HUES64 (cell line): ENCODE measurements around the gene ISCA1.

ENCODE experiments used
- H3K27ac ChIP-seq: 2 replicates; pipeline ENCODE4 v1.7.0; 2013; ENCODE audit warnings: low read depth, low read length, inconsistent platforms
- H3K27me3 ChIP-seq: 2 replicates; pipeline ENCODE4 v1.6.1; 2013; ENCODE audit warnings: mild to moderate bottlenecking, low read length; ENCODE audit not compliant: insufficient read depth
- H3K36me3 ChIP-seq: 2 replicates; pipeline ENCODE4 v1.6.1; 2013; ENCODE audit warnings: mild to moderate bottlenecking, low read length; ENCODE audit not compliant: insufficient read depth
- H3K4me1 ChIP-seq: 2 replicates; pipeline ENCODE4 v1.6.1; 2013; ENCODE audit warnings: mild to moderate bottlenecking, low read length, moderate library complexity; ENCODE audit not compliant: insufficient read depth
- H3K4me3 ChIP-seq: 2 replicates; pipeline ENCODE4 v1.5.1; 2013; ENCODE audit warnings: mild to moderate bottlenecking, low read length, moderate library complexity
- H3K9ac ChIP-seq: 2 replicates; pipeline ENCODE4 v1.6.1; 2013; ENCODE audit warnings: mild to moderate bottlenecking, low read depth, low read length
- H3K9me3 ChIP-seq: 2 replicates; pipeline ENCODE4 v1.6.1; 2013; ENCODE audit warnings: low read depth, low read length; ENCODE audit not compliant: insufficient read depth
- WGBS: fragments of 150-250, 120-280 bp; methylation state at CpG from one replicate; pipeline ENCODE4 v1.1.7; 2013; ENCODE audit warnings: missing lambda C conversion rate; 5-methylcytosine and 5-hydroxymethylcytosine counted together

ISCA1 gene

DNA sequence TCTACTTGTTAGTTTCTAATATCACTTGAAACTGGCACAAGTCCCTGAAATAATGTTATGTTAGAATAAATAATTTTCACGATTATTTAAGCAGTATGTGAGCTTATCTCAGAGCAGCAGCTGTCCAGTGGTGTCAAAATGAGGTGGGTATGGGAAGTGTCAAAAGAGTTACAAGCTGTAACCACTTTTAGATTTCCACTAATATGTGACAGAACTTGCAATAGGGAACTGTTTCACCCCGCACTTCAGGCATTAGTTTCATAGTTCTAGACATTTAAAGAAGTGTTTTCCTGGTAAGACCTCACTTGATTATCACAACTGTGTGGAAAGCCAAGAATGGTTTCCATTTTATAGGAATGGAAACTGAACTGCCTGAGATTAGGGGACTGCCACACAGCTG is 2.9 kb upstream of the ISCA1 start:
- H3K4me1 ChIP-seq = peaks cover 38% of the 10 kb centered on the region
- H3K36me3 ChIP-seq = no peaks in the 10 kb centered on the region
- no peak overlapping the region for H3K4me3 ChIP-seq
- peaks cover 3% of the 10 kb centered on the region; the same call in 1 of the 2 replicates for H3K27me3 ChIP-seq
- H3K9me3 ChIP-seq = no peaks in the 10 kb centered on the region
- 100% methylated on average over 2 of the region's 2 CpGs for WGBS
- no peak overlapping the region for H3K9ac ChIP-seq
- no peak overlapping the region for H3K27ac ChIP-seq

DNA sequence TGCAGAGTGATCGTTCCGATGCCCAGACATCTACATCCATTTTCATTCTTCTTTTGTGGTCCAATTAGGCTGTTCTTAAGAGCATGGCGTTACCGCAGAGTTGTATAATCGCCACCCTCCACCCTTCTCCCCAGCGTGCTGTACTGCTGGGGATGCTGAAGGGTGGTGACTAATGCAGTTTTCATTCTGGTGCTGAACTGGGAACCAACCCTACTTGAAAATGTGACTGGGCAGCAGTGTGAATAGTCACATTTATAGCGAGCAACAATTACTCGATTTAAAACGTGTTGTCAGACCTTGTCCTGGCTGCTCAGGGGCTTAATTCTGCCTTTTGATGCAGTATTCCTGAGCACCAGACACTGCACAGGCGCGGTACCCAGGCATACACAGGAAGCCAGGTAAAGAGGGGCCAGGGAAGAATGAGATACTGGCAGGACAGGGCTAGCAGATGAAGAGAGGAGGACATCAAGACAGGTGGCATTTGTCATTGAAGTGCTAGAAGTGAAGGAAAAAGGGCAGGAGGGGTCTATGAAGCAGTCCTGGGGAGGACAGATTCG is 719 bp upstream of the ISCA1 start:
- peaks cover 25% of the 10 kb centered on the region for H3K4me1 ChIP-seq
- no peaks in the 10 kb centered on the region for H3K9me3 ChIP-seq
- H3K4me3 ChIP-seq = peak overlapping the region; percentile 95
- H3K27ac ChIP-seq = peak overlapping the region; percentile 1; the same call in 1 of the 2 replicates
- peaks cover 21% of the 10 kb centered on the region for H3K36me3 ChIP-seq
- H3K9ac ChIP-seq = peak overlapping the region; percentile 70
- peaks cover 3% of the 10 kb centered on the region; the same call in 1 of the 2 replicates for H3K27me3 ChIP-seq
- WGBS = 33% methylated on average over 12 of the region's 12 CpGs

DNA sequence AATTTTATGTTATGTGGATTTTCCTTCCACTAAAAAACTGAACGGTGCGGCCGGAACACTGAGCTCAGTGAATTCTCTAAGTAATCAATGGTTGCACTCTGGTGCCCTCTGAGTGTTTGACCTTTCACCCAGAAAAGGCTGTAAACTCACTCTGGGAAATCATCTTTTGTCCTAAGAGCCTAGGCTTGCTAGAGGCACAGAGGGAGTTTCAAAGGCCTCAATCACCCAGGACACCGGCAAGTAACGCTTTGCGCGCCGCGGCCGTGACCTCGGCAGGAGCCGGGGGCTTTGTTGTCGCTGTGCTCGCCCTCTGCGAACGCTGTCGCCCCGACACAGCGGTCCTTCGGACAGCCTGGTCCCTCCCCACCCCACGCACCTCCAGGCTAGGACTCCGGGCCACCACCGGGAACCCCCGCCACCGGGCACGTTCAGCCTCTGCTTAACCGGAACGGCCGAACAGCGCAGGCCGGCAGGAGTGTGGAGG is 703 bp downstream of the ISCA1 start:
- WGBS = under 1% methylated on average over 31 of the region's 31 CpGs
- Histone ChIP-seq H3K27me3 (peaks cover 3% of the 10 kb centered on the region; the same call in 1 of the 2 replicates), H3K27ac (peak overlapping the region; percentile 98), H3K9ac (peak overlapping the region; percentile 96), H3K4me3 (peak overlapping the region; percentile 95), H3K4me1 (peaks cover 15% of the 10 kb centered on the region), H3K9me3 (no peaks in the 10 kb centered on the region), H3K36me3 (peaks cover 22% of the 10 kb centered on the region)

DNA sequence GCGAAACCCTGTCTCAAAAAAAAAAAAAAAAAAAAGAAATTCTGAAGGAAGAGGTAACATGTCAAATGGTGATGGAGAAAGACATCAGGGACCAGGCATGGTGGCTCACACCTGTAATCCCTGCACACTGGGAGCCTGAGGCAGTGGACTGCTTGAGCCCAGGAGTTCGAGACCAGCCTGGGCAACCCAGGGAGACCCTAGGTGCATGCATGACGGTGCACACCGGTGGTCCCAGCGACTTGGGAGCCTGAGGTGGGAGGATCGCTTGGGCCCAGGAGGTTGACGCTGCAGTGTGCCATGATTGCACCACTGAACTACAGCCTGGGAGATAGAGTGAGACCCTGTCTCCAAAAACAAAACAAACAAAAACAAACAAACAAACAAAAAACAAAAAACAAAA is 1.8 kb downstream of the ISCA1 start:
- H3K9me3 ChIP-seq = no peaks in the 10 kb centered on the region
- H3K4me3 ChIP-seq = peak overlapping the region; percentile 95
- peaks cover 13% of the 10 kb centered on the region; the same call in 1 of the 2 replicates for H3K4me1 ChIP-seq
- H3K27ac ChIP-seq = no peak overlapping the region
- WGBS = 89% methylated on average over 7 of the region's 7 CpGs
- peaks cover 3% of the 10 kb centered on the region; the same call in 1 of the 2 replicates for H3K27me3 ChIP-seq
- H3K36me3 ChIP-seq = peaks cover 22% of the 10 kb centered on the region
- H3K9ac ChIP-seq = no peak overlapping the region

DNA sequence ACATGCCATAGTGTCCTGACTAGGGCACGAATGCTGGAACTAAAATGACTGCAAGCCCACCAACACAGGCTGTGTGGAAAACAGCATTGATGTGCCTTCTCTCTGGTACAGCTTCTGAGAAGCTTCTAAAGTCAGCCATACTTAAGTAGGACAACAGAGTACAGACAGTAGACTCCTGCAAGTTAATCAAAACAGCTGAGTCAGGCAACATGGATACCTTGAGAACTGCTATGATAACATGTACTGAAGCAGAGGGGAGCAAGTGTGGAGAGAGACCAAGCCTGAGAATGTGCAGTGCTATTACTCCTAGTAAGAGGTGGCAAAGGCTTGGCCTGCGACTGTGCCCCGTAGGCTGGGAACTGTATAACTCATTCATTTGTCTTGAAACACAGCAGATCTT is 2.5 kb downstream of the ISCA1 start:
- Histone ChIP-seq H3K9ac (no peak overlapping the region), H3K9me3 (no peaks in the 10 kb centered on the region), H3K4me1 (peaks cover 13% of the 10 kb centered on the region; the same call in 1 of the 2 replicates), H3K4me3 (no peak overlapping the region), H3K36me3 (peaks cover 22% of the 10 kb centered on the region), H3K27ac (no peak overlapping the region), H3K27me3 (peaks cover 3% of the 10 kb centered on the region; the same call in 1 of the 2 replicates)
- WGBS = 91% methylated on average over 3 of the region's 3 CpGs

DNA sequence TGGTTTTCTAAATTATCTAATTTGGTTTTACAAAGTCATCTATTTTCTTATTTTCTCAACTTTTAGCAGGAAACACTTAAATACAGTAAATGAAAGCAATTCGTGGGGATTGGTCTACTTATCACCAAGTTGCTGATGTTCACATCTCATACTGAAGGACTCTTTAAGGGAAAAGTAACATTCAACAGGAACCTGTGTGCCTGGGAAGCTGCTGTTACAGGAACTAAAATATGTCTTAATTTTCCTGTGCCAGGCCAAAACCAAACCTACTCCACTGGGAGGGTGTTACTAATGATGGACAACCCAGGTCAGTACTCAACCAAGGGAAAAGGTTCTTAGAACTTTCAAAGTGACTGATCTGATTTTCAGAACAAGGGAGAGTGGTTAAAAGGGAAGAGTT is 5.3 kb downstream of the ISCA1 start:
- Histone ChIP-seq H3K4me3 (no peak overlapping the region), H3K27me3 (no peaks in the 10 kb centered on the region), H3K27ac (no peak overlapping the region), H3K4me1 (peaks cover 8% of the 10 kb centered on the region; the same call in 1 of the 2 replicates), H3K9me3 (no peaks in the 10 kb centered on the region), H3K9ac (no peak overlapping the region), H3K36me3 (peaks cover 47% of the 10 kb centered on the region)
- 100% methylated on average over 1 of the region's 1 CpG for WGBS

DNA sequence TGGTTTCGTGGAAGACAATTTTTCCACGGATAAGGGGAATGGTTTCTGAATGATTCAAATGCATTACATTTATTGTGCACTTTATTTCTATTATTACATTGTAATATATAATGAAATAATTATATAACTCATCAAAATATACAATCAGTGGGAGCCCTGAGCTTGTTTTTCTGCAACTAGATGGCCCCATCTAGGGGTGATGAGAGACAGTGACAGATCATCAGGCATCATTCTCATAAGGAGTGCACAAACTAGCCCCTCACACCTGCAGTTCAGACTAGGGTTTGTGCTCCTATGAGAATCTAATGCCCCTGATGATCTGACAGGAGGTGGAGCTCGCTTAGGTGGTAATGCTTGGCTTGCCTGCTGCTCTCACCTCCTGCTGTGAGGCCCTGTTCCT is 6.4 kb downstream of the ISCA1 start:
- 79% methylated on average over 1 of the region's 3 CpGs for WGBS
- Histone ChIP-seq H3K27me3 (no peaks in the 10 kb centered on the region), H3K4me3 (no peak overlapping the region), H3K36me3 (peaks cover 58% of the 10 kb centered on the region), H3K9me3 (no peaks in the 10 kb centered on the region), H3K27ac (no peak overlapping the region), H3K9ac (no peak overlapping the region), H3K4me1 (peaks cover 5% of the 10 kb centered on the region; the same call in 1 of the 2 replicates)

DNA sequence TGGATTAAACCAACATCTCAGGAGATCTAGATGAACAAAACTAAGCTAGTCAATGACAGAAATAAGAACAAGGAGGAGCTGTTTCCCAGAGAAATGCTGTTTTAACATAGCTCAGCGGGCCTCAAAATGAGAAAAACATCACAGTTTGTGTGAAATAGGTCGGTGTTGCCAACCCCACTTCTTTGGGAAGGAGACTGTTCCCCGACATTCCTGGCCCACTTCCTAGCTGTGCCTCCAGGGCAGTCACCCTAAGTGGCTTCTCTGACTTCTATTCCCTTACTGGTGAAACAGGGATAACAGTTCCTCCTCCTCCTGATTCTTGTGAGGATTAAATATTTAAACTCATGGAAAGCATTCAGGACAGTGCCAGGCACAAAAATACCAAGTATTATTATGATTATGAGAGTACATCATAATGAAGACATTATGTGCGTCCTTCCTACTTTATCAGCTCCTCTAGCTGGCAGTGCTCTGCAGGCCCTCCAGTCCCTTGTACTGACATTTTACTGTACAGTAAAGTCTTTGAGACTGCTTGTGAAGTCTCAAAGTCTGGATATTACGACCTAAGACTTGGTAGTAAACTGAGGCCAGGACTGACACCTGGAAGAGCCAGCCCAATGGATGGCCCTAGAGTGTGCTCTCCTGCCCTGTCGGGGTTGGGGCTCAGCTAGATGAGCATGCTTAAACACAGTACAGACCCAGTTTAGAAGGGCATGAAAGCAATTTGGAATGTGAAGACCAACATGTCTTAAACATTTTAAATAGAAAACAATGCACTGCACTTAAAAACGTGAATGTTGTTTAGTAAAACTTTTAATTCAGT is 7.3 kb downstream of the ISCA1 start:
- no peaks in the 10 kb centered on the region for H3K9me3 ChIP-seq
- H3K9ac ChIP-seq = no peak overlapping the region
- no peaks in the 10 kb centered on the region for H3K4me1 ChIP-seq
- H3K36me3 ChIP-seq = peaks cover 57% of the 10 kb centered on the region
- H3K27ac ChIP-seq = no peak overlapping the region
- WGBS = 92% methylated on average over 6 of the region's 7 CpGs
- H3K27me3 ChIP-seq = no peaks in the 10 kb centered on the region
- H3K4me3 ChIP-seq = no peak overlapping the region

DNA sequence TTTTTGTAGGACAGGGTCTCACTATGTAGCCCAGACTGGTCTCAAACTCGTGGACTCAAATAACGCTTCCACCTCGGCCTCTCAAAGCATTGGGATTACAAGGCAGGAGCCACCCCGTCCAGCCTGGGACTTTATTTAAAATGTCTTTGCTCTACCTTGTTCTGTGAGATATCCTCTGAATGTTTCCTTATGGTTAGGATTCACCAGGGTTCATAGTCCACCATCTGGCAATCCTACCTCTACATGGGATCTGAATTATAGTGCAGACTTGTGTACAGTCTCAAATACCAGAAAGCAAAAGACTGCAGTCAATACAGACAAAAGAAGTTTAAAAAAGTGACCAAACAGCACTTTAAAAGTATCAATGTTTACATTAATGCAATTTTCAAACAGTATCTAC is 10.1 kb downstream of the ISCA1 start:
- Histone ChIP-seq H3K4me1 (no peaks in the 10 kb centered on the region), H3K36me3 (peaks cover 48% of the 10 kb centered on the region), H3K9ac (no peak overlapping the region), H3K27me3 (no peaks in the 10 kb centered on the region), H3K27ac (no peak overlapping the region), H3K4me3 (no peak overlapping the region), H3K9me3 (no peaks in the 10 kb centered on the region)
- 92% methylated on average over 4 of the region's 4 CpGs for WGBS

DNA sequence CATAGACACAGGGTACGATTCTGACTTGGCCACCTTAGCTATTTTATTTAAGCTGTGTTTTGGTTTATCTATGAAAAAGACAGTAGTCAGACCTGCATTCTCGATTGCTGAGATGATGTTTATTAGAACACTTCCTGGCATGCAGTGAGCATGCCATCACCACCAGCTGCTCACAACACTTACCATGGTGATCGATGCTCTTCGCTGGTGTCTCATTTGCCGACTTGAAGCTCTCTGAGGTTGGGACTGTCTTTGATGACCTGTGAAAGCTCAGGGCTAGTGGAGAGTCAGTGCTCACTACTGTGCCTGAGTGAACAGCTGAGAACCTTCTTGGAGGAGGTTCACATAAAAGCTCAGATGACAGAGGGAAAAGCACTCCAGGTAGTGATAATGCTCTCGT is 18.5 kb downstream of the ISCA1 start:
- Histone ChIP-seq H3K4me3 (no peak overlapping the region), H3K4me1 (no peaks in the 10 kb centered on the region; the same call in 1 of the 2 replicates), H3K9me3 (no peaks in the 10 kb centered on the region), H3K36me3 (peaks cover 37% of the 10 kb centered on the region), H3K27me3 (no peaks in the 10 kb centered on the region), H3K9ac (no peak overlapping the region), H3K27ac (no peak overlapping the region)
- 96% methylated on average over 6 of the region's 6 CpGs for WGBS

DNA sequence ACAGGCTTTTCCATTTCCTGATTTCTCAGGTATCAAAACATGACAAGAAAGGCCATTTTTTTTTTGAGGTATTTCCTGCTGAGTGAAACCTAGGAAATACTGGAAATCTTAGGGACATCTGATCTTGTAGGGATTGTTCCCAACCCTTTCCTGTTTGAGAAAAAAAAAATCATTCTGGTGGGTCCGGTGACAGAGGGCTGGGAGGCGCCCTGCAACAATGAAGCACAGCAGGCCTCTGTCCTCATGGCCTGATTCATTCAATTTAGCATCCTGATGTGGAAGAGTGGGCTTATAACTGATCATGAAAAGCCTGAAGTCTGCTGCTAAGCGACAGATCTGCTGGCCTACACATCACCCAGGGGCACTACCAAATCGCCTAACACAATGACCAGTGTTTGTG is 19.8 kb downstream of the ISCA1 start:
- H3K4me1 ChIP-seq = no peaks in the 10 kb centered on the region; the same call in 1 of the 2 replicates
- H3K27ac ChIP-seq = no peak overlapping the region
- no peak overlapping the region for H3K9ac ChIP-seq
- H3K27me3 ChIP-seq = no peaks in the 10 kb centered on the region
- no peaks in the 10 kb centered on the region for H3K9me3 ChIP-seq
- 67% methylated on average over 4 of the region's 4 CpGs for WGBS
- H3K36me3 ChIP-seq = peaks cover 27% of the 10 kb centered on the region
- H3K4me3 ChIP-seq = no peak overlapping the region
